Tibial artery (tissue), 4 donors: ENCODE results near the gene CCNL1.

Experiments used
- DNase-seq, 2 donors: peaks; one replicate each; pipeline ENCODE4 v3.0.0-alpha.2; 2019
- H3K27ac ChIP-seq, 2 donors: fragments of 200-600 bp; sonication (generic) in 1 of 2; 1 replicate in 1 of 2; 2 replicates in 1 of 2; pipeline ENCODE4 v1.5.1; 2018 to 2019; ENCODE audit warnings: mild to moderate bottlenecking in 1 of 2
- H3K27me3 ChIP-seq, 2 donors: fragments of 200-600 bp; sonication (generic) in 1 of 2; one replicate each; pipeline versions ENCODE4 v1.5.1 to v1.6.0; 2016 to 2019
- H3K36me3 ChIP-seq, 3 donors: fragments of 200-600 bp; sonication (generic) in 2 of 3; one replicate each; pipeline ENCODE4 v1.5.1; 2016 to 2019; ENCODE audit warnings: mild to moderate bottlenecking in 2 of 3
- H3K4me1 ChIP-seq, 4 donors: fragments of 200-600 bp; sonication (generic) in 2 of 4; 1 replicate in 3 of 4; 2 replicates in 1 of 4; pipeline ENCODE4 v1.5.1; 2016 to 2019
- H3K4me3 ChIP-seq, 2 donors: fragments of 200-600 bp; sonication (generic) in 1 of 2; 1 replicate in 1 of 2; 2 replicates in 1 of 2; pipeline ENCODE4 v1.5.1; 2018 to 2019; ENCODE audit warnings: mild to moderate bottlenecking in 2 of 2
- H3K9me3 ChIP-seq, 3 donors: fragments of 200-600 bp; sonication (generic) in 1 of 3; one replicate each; pipeline ENCODE4 v1.5.1; 2016 to 2019
- intact Hi-C: fragments of 100-400 bp; cut with DNase I; formaldehyde crosslinking; loops from one replicate; pipeline ENCODE4 v1.15.0; 2023; ENCODE audit warnings: low total_unique reads
- TF ChIP-seq, protein P1 (sequence below), 2 experiments: fragments of 200-600 bp in 1 of 2; fragments of 450-650 bp in 1 of 2; IDR thresholded peaks; one replicate each; pipeline ENCODE4 v1.5.1; 2017 to 2019; ENCODE audit warnings: antibody characterized with exemption in 2 of 2, mild to moderate bottlenecking in 1 of 2, moderate library complexity in 1 of 2

Gene CCNL1

GRCh38 chr3:157099326-157100095 lies 60.4 kb downstream of the CCNL1 start:
- Histone ChIP-seq H3K4me3 (no peak overlapping the region), H3K27ac (no peak overlapping the region), H3K4me1 (peaks cover 0 to 5% (median 2%) of the 10 kb centered on the region in 4 donors), H3K36me3 (no peaks in the 10 kb centered on the region), H3K27me3 (no peaks in the 10 kb centered on the region), H3K9me3 (no peaks in the 10 kb centered on the region)
- intact Hi-C loops = no loop called here
- DNase-seq = no peak
- TF ChIP-seq, protein P1, sequence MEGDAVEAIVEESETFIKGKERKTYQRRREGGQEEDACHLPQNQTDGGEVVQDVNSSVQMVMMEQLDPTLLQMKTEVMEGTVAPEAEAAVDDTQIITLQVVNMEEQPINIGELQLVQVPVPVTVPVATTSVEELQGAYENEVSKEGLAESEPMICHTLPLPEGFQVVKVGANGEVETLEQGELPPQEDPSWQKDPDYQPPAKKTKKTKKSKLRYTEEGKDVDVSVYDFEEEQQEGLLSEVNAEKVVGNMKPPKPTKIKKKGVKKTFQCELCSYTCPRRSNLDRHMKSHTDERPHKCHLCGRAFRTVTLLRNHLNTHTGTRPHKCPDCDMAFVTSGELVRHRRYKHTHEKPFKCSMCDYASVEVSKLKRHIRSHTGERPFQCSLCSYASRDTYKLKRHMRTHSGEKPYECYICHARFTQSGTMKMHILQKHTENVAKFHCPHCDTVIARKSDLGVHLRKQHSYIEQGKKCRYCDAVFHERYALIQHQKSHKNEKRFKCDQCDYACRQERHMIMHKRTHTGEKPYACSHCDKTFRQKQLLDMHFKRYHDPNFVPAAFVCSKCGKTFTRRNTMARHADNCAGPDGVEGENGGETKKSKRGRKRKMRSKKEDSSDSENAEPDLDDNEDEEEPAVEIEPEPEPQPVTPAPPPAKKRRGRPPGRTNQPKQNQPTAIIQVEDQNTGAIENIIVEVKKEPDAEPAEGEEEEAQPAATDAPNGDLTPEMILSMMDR (IDR thresholded peaks at IDR 0.05) = no peak

GRCh38 chr3:157098823-157099185 lies 61.1 kb downstream of the CCNL1 start:
- no peak overlapping the region for H3K4me3 ChIP-seq
- no peaks in the 10 kb centered on the region for H3K36me3 ChIP-seq
- intact Hi-C loops = no loop called here
- peaks cover 0 to 5% (median 2%) of the 10 kb centered on the region in 4 donors for H3K4me1 ChIP-seq
- H3K27ac ChIP-seq = no peak overlapping the region
- no peaks in the 10 kb centered on the region for H3K27me3 ChIP-seq
- no peak for DNase-seq
- H3K9me3 ChIP-seq = no peaks in the 10 kb centered on the region
- TF ChIP-seq, protein P1 (IDR thresholded peaks at IDR 0.05) = no peak

DNA sequence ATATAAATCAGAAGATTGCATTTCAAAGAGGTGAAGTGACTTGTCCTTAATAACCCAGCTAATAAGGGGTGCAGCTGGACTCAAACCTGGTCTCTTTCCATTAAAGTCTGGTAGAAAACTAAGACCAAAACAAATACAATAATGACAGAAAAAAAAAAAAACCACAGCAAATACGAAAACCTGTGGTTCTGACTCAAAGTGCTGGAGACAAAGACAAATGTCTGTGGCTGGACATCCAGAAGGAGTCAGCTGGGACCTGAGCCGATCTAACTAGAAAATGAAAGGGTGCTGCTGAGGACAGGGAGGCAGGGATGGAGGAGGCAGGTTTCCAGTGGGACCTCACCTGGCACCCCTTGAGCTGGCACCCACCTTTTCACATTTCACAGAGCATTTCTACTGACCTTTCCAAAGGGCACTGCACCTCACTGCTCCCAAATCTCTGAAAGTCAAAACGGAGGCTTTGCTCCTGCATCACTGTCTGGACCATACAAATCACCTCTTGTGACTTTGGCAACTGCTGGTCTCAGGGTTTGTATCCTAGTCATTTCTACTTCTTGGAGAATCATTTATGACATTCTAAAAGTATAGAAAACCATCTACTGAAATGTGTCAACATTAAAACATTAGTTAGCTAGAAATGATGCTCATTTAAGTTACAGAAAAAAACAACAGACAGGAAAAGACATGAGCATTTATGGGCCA lies 61.7 kb downstream of the CCNL1 start:
- intact Hi-C loops = no loop called here
- TF ChIP-seq, protein P1 (IDR thresholded peaks at IDR 0.05) = no peak

More for the DNA sequence above, 61.7 kb downstream of the CCNL1 start:
- Histone ChIP-seq H3K27me3 (no peaks in the 10 kb centered on the region), H3K36me3 (no peaks in the 10 kb centered on the region), H3K9me3 (no peaks in the 10 kb centered on the region), H3K4me1 (peaks cover 0 to 5% (median 2%) of the 10 kb centered on the region in 4 donors), H3K4me3 (no peak overlapping the region), H3K27ac (no peak overlapping the region)
- DNase-seq = no peak
